Esophagus muscularis mucosa (tissue), 4 donors: ENCODE data around the gene MALAT1.

Experiments
- CTCF ChIP-seq, 3 experiments: fragments of 200-600 bp in 2 of 3; fragments of 450-650 bp in 1 of 3; sonication (generic) in 2 of 3; IDR thresholded peaks; one replicate each; pipeline ENCODE4 v1.5.1; 2017 to 2019; ENCODE audit warnings: antibody characterized with exemption in 3 of 3, mild to moderate bottlenecking in 2 of 3, moderate library complexity in 1 of 3
- EP300 ChIP-seq: sonication (generic); formaldehyde crosslinking; IDR thresholded peaks from one replicate; pipeline ENCODE4 v1.6.1; 2017; ENCODE audit warnings: antibody characterized with exemption
- POLR2A ChIP-seq: fragments of 450-650 bp; IDR thresholded peaks from one replicate; pipeline ENCODE4 v1.6.1; 2017; ENCODE audit warnings: antibody characterized with exemption, moderate library complexity, mild to moderate bottlenecking, low read depth
- POLR2AphosphoS5 ChIP-seq, 2 donors: sonication (generic); formaldehyde crosslinking; IDR thresholded peaks; one replicate each; pipeline ENCODE4 v1.6.1; 2017; ENCODE audit warnings: antibody characterized with exemption in 2 of 2

GRCh38 chr11:65502555-65503367 is 3.9 kb downstream of the MALAT1 start:
- peak; percentile 78 for TF ChIP-seq POLR2A
- no peak for TF ChIP-seq CTCF (IDR thresholded peaks at IDR 0.05)
- peak in 1 of 2 donors; percentile 90 for TF ChIP-seq POLR2AphosphoS5 (IDR thresholded peaks at IDR 0.05)
- no peak for TF ChIP-seq EP300
